Measurements from ENCODE around the gene EDIL3. TPM values are rescaled to one million over a fixed set of nuclear protein-coding genes. Genes with fewer than 3 reads are reported as not detected.

Gene EDIL3
- total RNA-seq, 1 experiment from 2014 or later: 7.2 TPM

GRCh38 chr5:84080908-84081307 lies 303.8 kb downstream of the EDIL3 start:
- Histone ChIP-seq H3K4me1 (replicated peaks; ENCODE audit: insufficient read depth) (no peaks in the 10 kb centered on the region), H3K79me2 (ENCODE audit: low read depth) (no peaks in the 10 kb centered on the region), H3K27me3 (ENCODE audit: insufficient read depth, low read depth) (no peaks in the 10 kb centered on the region), H3K9me3 (ENCODE audit: insufficient read depth, low read depth) (no peaks in the 10 kb centered on the region), H3K4me3 (no peak overlapping the region), H3K4me2 (no peak overlapping the region), H3F3A (ENCODE audit: insufficient read depth, low read depth) (no peaks in the 10 kb centered on the region), H3K27ac (no peak overlapping the region), H2AFZ (no peak overlapping the region), H3K36me3 (ENCODE audit: low read depth) (no peaks in the 10 kb centered on the region), H4K20me1 (ENCODE audit: insufficient read depth) (no peaks in the 10 kb centered on the region), H3K9me2 (ENCODE audit: insufficient read depth) (no peaks in the 10 kb centered on the region)
- DNase-seq: no peak
- BruUV-seq (replicated peaks): no TSS peak
- TF ChIP-seq, protein P1, sequence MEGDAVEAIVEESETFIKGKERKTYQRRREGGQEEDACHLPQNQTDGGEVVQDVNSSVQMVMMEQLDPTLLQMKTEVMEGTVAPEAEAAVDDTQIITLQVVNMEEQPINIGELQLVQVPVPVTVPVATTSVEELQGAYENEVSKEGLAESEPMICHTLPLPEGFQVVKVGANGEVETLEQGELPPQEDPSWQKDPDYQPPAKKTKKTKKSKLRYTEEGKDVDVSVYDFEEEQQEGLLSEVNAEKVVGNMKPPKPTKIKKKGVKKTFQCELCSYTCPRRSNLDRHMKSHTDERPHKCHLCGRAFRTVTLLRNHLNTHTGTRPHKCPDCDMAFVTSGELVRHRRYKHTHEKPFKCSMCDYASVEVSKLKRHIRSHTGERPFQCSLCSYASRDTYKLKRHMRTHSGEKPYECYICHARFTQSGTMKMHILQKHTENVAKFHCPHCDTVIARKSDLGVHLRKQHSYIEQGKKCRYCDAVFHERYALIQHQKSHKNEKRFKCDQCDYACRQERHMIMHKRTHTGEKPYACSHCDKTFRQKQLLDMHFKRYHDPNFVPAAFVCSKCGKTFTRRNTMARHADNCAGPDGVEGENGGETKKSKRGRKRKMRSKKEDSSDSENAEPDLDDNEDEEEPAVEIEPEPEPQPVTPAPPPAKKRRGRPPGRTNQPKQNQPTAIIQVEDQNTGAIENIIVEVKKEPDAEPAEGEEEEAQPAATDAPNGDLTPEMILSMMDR (conservative IDR thresholded peaks at IDR 0.05): no peak
- TF ChIP-seq EZH2 (IDR thresholded peaks at IDR 0.05; ENCODE audit: low read depth): no peak
- POLR2A ChIA-PET (ENCODE audit: unreplicated experiment): no interaction called here
- intact Hi-C loops (cut with micrococcal nuclease; ENCODE audit: unreplicated experiment): no loop called here
- CTCF ChIA-PET: no interaction called here

DNA sequence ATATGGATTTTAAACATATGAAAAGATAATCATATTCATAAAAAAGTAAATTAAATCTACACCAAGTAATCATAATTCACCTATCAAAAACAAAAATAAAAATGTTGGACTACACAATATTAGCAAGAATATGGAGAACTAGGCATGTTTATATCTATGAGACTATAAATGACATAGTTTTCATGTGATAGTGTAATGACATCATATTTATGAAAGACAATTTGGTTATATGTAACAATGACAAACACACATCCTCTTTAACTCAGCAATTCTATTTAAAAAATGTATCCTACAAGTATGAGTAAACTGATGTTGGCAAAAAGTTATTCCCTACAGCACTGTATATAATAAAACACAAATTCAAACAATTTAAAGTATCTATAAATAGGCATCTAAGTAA lies 312.3 kb downstream of the EDIL3 start:
- no peaks in the 10 kb centered on the region for H3K9me3 ChIP-seq (ENCODE audit: insufficient read depth, low read depth)
- no peak overlapping the region for H2AFZ ChIP-seq
- H4K20me1 ChIP-seq (ENCODE audit: insufficient read depth): no peaks in the 10 kb centered on the region
- H3K79me2 ChIP-seq (ENCODE audit: low read depth): no peaks in the 10 kb centered on the region
- H3K9me2 ChIP-seq (ENCODE audit: insufficient read depth): peaks cover 4% of the 10 kb centered on the region
- POLR2A ChIA-PET (ENCODE audit: unreplicated experiment): no interaction called here
- H3K27me3 ChIP-seq (ENCODE audit: insufficient read depth, low read depth): no peaks in the 10 kb centered on the region
- H3K27ac ChIP-seq: no peak overlapping the region
- no peak overlapping the region for H3K4me2 ChIP-seq
- DNase-seq: no peak
- no peak overlapping the region for H3K4me3 ChIP-seq
- CTCF ChIA-PET: no interaction called here
- no peaks in the 10 kb centered on the region for H3F3A ChIP-seq (ENCODE audit: insufficient read depth, low read depth)
- intact Hi-C loops (cut with micrococcal nuclease; ENCODE audit: unreplicated experiment): no loop called here
- H3K4me1 ChIP-seq (replicated peaks; ENCODE audit: insufficient read depth): no peaks in the 10 kb centered on the region
- H3K36me3 ChIP-seq (ENCODE audit: low read depth): no peaks in the 10 kb centered on the region
- BruUV-seq (replicated peaks): no TSS peak
- TF ChIP-seq, protein P1 (conservative IDR thresholded peaks at IDR 0.05): no peak
- TF ChIP-seq EZH2 (IDR thresholded peaks at IDR 0.05; ENCODE audit: low read depth): no peak

GRCh38 chr5:84069608-84070179 lies 315.0 kb downstream of the EDIL3 start:
- Histone ChIP-seq H3K79me2 (ENCODE audit: low read depth) (no peaks in the 10 kb centered on the region), H3K36me3 (ENCODE audit: low read depth) (no peaks in the 10 kb centered on the region)
- intact Hi-C loops (cut with micrococcal nuclease; ENCODE audit: unreplicated experiment): loop anchor here (10.0 kb wide), 1 partner anchor 345 kb away; the partner anchor contains the start of gene HAPLN1

DNA sequence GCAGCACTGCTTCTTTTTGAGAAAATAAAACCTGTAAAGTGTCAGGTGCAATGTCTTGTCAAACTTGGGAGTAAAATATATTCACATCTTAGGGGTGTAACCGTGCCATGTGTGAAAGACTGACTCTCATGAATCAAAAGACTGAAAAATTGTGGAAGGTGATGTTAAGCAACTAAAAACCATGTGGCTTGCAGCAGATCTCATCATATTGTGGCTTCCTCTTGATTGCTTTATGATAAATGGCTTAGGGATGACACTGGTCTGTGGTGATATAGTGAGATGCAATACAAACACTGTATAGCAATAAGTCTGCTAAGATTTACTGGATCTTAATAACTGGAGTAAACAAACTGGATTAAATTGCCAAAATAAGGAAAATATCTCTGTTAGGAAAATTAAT lies 321.6 kb downstream of the EDIL3 start:
- CTCF ChIA-PET: no interaction called here
- TF ChIP-seq, protein P1 (conservative IDR thresholded peaks at IDR 0.05): no peak
- no peak for TF ChIP-seq EZH2 (IDR thresholded peaks at IDR 0.05; ENCODE audit: low read depth)
- no peaks in the 10 kb centered on the region for H4K20me1 ChIP-seq (ENCODE audit: insufficient read depth)

More at GRCh38 chr5:84069608-84070179, 315.0 kb downstream of the EDIL3 start:
- ChIA-PET POLR2A (ENCODE audit: unreplicated experiment) (no interaction called here), CTCF (no interaction called here)
- H3K4me2 ChIP-seq: no peak overlapping the region
- no peaks in the 10 kb centered on the region for H4K20me1 ChIP-seq (ENCODE audit: insufficient read depth)
- no peak for TF ChIP-seq EZH2 (IDR thresholded peaks at IDR 0.05; ENCODE audit: low read depth)
- H3F3A ChIP-seq (ENCODE audit: insufficient read depth, low read depth): no peaks in the 10 kb centered on the region
- BruUV-seq (replicated peaks): no TSS peak
- no peaks in the 10 kb centered on the region for H3K27me3 ChIP-seq (ENCODE audit: insufficient read depth, low read depth)
- DNase-seq: no peak
- H2AFZ ChIP-seq: no peak overlapping the region
- H3K4me3 ChIP-seq: no peak overlapping the region
- H3K4me1 ChIP-seq (replicated peaks; ENCODE audit: insufficient read depth): no peaks in the 10 kb centered on the region
- no peaks in the 10 kb centered on the region for H3K9me3 ChIP-seq (ENCODE audit: insufficient read depth, low read depth)
- peaks cover 4% of the 10 kb centered on the region for H3K9me2 ChIP-seq (ENCODE audit: insufficient read depth)
- H3K27ac ChIP-seq: no peak overlapping the region

More for the DNA sequence above, 321.6 kb downstream of the EDIL3 start:
- Histone ChIP-seq H3K4me3 (no peak overlapping the region), H3K9me2 (ENCODE audit: insufficient read depth) (no peaks in the 10 kb centered on the region), H3K27ac (no peak overlapping the region), H3K9me3 (ENCODE audit: insufficient read depth, low read depth) (no peaks in the 10 kb centered on the region), H3K36me3 (ENCODE audit: low read depth) (no peaks in the 10 kb centered on the region), H2AFZ (no peak overlapping the region), H3K27me3 (ENCODE audit: insufficient read depth, low read depth) (no peaks in the 10 kb centered on the region), H3K4me1 (replicated peaks; ENCODE audit: insufficient read depth) (no peaks in the 10 kb centered on the region), H3K4me2 (no peak overlapping the region), H3F3A (ENCODE audit: insufficient read depth, low read depth) (no peaks in the 10 kb centered on the region; the same call in 1 of the 2 replicates), H3K79me2 (ENCODE audit: low read depth) (no peaks in the 10 kb centered on the region)
- POLR2A ChIA-PET (ENCODE audit: unreplicated experiment): no interaction called here
- BruUV-seq (replicated peaks): no TSS peak
- intact Hi-C loops (cut with micrococcal nuclease; ENCODE audit: unreplicated experiment): loop anchor here (10.0 kb wide), 1 partner anchor 338 kb away; the partner anchor contains the start of gene HAPLN1
- no peak for DNase-seq
